Astrocyte of the cerebellum (primary cell): Measurements from ENCODE around the gene RALY.

Experiments
- DNase-seq: peaks from one replicate; pipeline ENCODE4 v3.0.0-alpha.2; 2011; ENCODE audit warnings: low read depth
- H3K4me3 ChIP-seq: 2 replicates; pipeline ENCODE4 v1.5.1; 2011; ENCODE audit warnings: mild to moderate bottlenecking, low read depth, low read length, moderate library complexity
- in situ Hi-C: cut with HindIII; loops from 2 replicates; pipeline ENCODE4 v1.10.0; 2017; ENCODE audit warnings: low sequenced_read_pairs
- TF ChIP-seq, protein P1 (sequence below): IDR thresholded peaks from 2 replicates; pipeline ENCODE4 v1.5.1; 2012; ENCODE audit warnings: low read length, low read depth, moderate library complexity, mild to moderate bottlenecking; ENCODE audit errors: missing control alignments

The RALY gene

GRCh38 chr20:34065260-34065659 is 71.5 kb downstream of the RALY start:
- H3K4me3 ChIP-seq: no peak overlapping the region
- peak; percentile 23 for DNase-seq
- in situ Hi-C loops: no loop called here
- TF ChIP-seq, protein P1, sequence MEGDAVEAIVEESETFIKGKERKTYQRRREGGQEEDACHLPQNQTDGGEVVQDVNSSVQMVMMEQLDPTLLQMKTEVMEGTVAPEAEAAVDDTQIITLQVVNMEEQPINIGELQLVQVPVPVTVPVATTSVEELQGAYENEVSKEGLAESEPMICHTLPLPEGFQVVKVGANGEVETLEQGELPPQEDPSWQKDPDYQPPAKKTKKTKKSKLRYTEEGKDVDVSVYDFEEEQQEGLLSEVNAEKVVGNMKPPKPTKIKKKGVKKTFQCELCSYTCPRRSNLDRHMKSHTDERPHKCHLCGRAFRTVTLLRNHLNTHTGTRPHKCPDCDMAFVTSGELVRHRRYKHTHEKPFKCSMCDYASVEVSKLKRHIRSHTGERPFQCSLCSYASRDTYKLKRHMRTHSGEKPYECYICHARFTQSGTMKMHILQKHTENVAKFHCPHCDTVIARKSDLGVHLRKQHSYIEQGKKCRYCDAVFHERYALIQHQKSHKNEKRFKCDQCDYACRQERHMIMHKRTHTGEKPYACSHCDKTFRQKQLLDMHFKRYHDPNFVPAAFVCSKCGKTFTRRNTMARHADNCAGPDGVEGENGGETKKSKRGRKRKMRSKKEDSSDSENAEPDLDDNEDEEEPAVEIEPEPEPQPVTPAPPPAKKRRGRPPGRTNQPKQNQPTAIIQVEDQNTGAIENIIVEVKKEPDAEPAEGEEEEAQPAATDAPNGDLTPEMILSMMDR: no peak

- TF ChIP-seq, protein P1: no peak
- DNase-seq: peak; percentile 6
- no peak overlapping the region for H3K4me3 ChIP-seq
- in situ Hi-C loops: no loop called here
Measured at GRCh38 chr20:34066476-34067090, 72.9 kb downstream of the RALY start.

DNA sequence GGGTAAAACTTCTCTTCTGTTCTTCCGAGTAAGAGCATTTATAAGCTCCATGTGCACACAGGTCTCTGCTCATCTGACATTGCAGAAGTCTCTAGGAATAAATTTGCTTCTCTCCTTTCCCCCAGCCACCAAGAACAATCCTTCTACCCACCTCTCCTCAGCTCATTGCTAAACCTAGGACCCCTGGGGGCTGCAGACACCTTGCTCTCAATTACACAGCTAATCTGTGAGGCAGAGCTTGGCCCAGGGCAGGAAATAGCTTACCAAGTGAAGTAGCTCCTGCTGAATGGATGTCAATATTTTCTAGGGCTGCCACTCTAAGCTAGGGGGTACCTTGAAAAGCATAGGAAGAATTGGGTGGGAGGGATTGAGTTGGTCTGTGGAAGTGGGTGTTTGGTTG is 74.3 kb downstream of the RALY start:
- TF ChIP-seq, protein P1: no peak
- DNase-seq: no peak
- in situ Hi-C loops: no loop called here

GRCh38 chr20:34069341-34070078 is 75.8 kb downstream of the RALY start:
- no peak overlapping the region for H3K4me3 ChIP-seq
- DNase-seq: peak; percentile 84
- TF ChIP-seq, protein P1: peak; percentile 83
- in situ Hi-C loops: loop anchor here (5.0 kb wide), 1 partner anchor 38 kb away; no protein-coding TSS in a partner anchor

More for the DNA sequence above, 74.3 kb downstream of the RALY start:
- H3K4me3 ChIP-seq: no peak overlapping the region

GRCh38 chr20:34070079-34070439 is 76.3 kb downstream of the RALY start:
- in situ Hi-C loops: loop anchor here (5.0 kb wide), 1 partner anchor 37 kb away; no protein-coding TSS in a partner anchor
- DNase-seq: no peak
- TF ChIP-seq, protein P1: no peak
- H3K4me3 ChIP-seq: no peak overlapping the region

GRCh38 chr20:34070859-34071258 is 77.1 kb downstream of the RALY start:
- no peak for DNase-seq
- H3K4me3 ChIP-seq: no peak overlapping the region
- in situ Hi-C loops: loop anchor here (5.0 kb wide), 1 partner anchor 36 kb away; no protein-coding TSS in a partner anchor
- TF ChIP-seq, protein P1: no peak
